ENCODE results near the gene VCL.
"Not testable (repeated sequence)": the region's sequence is repeated elsewhere in the genome, so short reads cannot be mapped to it uniquely, and the experiment has no call there.

Gene VCL

DNA sequence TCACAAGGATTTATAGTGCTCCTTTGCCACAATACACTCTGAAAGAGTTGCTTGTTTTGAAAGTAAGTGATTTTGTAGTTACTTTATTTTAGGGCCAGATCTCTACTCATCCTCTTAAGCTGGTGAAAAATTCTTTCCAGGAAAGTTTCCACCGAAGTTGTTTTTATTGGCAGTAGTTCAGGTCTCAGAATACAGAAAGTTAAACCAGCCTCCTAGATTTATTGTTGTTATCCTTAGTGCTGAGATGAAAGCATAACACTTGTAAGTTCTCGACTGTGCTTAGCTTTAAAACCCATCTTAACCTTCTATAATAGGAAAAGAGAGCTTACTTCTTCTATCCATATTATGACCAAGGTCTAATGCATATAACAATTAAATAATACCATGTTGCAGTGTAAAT is 147.2 kb downstream of the VCL start:
- H3K4me3 Mint-ChIP-seq: no peak overlapping the region
- peaks cover 47% of the 10 kb centered on the region for H3K36me3 Mint-ChIP-seq
- H3K27ac Mint-ChIP-seq: no peak overlapping the region
- no peaks in the 10 kb centered on the region for H3K9me3 Mint-ChIP-seq
- ATAC-seq: no peak
- peaks cover 20% of the 10 kb centered on the region for H3K4me1 Mint-ChIP-seq
- DNase-seq (ENCODE audit: low spot score in 2 of 2): no peak

DNA sequence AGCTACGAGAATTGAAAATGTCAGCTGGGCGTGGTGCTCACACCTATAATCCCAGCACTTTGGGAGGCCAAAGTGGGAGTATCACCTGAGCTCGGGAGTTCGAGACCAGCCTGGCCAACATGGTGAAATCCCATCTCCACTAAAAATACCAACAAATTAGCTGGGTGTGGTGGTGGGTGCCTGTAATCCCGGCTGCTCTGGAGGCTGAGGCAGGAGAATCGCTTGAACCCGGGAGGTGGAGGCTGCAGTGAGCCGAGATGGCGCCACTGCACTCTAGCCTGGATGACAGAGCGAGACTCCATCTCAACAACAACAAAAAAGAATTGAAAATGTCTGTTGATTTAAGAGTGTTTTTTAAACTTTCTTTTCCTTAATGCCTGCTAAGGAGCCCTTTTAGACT is 149.1 kb downstream of the VCL start:
- H3K36me3 Mint-ChIP-seq: peaks cover 33% of the 10 kb centered on the region
- not testable (repeated sequence) for DNase-seq (ENCODE audit: low spot score in 2 of 2); H3K9me3 Mint-ChIP-seq; ATAC-seq; H3K4me3 Mint-ChIP-seq; H3K27ac Mint-ChIP-seq
- peaks cover 20% of the 10 kb centered on the region for H3K4me1 Mint-ChIP-seq

DNA sequence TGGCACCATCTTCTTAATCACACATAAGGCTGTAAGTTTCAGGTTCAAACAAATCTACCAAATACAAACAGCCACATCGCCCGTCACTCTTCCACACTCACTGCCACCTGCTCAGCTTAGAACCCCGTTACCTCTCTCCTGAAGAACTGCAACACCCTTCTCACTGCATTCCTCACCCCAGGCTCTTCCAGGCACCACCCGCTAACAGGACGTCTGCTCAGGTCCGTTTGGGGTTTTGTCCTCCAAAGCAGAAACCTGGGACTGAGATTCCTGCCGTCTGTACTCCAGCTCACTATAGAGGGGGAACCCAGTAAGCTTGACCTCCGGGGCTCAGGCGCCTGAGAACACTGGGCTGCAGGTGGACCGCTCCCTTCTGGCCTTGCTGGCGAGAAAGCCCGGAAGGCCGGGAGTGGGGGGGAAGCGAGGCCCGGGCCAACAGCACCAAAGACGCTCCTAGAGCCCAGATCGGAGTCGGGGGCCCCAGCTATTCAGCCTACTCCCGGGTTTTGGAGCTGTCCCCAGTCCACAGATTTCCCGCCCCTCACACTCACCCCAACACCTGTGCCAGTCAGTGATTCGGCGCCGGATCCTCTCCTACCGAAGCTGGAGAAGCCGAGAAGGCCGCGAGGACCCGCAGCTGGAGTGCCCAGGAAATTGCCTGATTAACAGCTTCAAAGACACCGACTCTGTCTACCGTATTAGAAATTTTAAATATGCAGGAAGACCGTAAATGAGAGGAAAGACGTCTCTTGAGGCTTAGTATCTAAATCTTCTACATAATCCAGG is 152.5 kb downstream of the VCL start, which contains the start of gene AP3M1:
Gene AP3M1 (minus strand): TSS at position 625 of the 786 bp plus-strand sequence. CDS start 12,449 bp downstream, outside the sequence.
- DNase-seq (ENCODE audit: low spot score in 2 of 2) (peak; percentile 68 to 86), ATAC-seq (peak; percentile 77)
- Mint-ChIP-seq H3K4me3 (no peak within 1 kb of the TSS), H3K4me1 (peaks cover 37% of the 10 kb centered on the region), H3K36me3 (peaks cover 23% of the 10 kb centered on the region), H3K27ac (no peak within 1 kb of the TSS), H3K9me3 (no peaks in the 10 kb centered on the region)

DNA sequence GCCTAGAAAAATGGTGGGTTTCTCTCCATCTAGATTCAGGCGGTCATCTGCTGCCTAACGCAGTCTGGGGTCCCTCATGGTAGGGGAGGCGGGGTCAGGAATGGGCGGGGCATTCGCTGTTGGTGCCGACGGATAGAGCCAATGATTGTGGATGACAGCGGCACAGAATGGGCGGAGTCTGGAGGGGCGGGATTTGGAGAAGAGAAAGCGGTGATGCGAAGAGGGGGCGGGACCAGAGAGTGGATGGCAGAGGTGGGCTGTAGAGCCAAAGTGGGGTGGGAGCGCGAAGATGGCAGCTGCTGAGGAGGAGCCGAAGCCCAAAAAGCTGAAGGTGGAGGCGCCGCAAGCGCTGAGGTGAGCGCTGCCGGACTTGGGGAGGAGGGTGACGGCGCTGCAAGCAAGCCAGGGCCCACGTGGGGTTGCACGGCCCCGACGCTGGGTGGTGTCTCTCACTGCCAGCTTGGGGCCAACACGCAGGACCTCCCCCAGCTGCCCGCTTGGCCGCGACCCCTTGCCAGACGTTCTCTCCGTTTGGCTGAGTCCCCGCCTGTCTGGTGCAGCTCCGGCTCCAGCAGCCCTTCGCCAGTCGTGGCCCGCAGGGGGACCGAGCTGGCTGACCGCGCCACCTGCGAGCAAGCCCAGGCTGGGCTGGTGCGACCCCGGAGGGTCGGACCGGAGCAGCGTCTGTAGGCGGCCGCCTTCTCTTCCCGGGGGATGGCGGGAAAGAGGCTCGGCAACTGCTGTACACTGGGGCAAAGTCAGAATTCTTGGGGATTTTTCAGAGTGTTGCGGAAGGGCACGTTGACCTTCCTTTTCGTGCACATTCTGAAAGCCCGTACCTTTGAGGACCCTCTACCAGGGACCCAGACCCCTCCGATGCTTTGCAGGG is 153.3 kb downstream of the VCL start, which contains the start of gene ADK:
Gene ADK (plus strand): TSS at position 232 of the 889 bp plus-strand sequence. CDS start 58 bp downstream, at position 290.
- no peaks in the 10 kb centered on the region for H3K9me3 Mint-ChIP-seq
- H3K4me1 Mint-ChIP-seq: peaks cover 31% of the 10 kb centered on the region
- no peak within 1 kb of the TSS for H3K27ac Mint-ChIP-seq
- H3K4me3 Mint-ChIP-seq: no peak within 1 kb of the TSS
- DNase-seq (ENCODE audit: low spot score in 2 of 2): peak; percentile 93 to 100
- ATAC-seq: peak; percentile 96
- peaks cover 16% of the 10 kb centered on the region for H3K36me3 Mint-ChIP-seq

DNA sequence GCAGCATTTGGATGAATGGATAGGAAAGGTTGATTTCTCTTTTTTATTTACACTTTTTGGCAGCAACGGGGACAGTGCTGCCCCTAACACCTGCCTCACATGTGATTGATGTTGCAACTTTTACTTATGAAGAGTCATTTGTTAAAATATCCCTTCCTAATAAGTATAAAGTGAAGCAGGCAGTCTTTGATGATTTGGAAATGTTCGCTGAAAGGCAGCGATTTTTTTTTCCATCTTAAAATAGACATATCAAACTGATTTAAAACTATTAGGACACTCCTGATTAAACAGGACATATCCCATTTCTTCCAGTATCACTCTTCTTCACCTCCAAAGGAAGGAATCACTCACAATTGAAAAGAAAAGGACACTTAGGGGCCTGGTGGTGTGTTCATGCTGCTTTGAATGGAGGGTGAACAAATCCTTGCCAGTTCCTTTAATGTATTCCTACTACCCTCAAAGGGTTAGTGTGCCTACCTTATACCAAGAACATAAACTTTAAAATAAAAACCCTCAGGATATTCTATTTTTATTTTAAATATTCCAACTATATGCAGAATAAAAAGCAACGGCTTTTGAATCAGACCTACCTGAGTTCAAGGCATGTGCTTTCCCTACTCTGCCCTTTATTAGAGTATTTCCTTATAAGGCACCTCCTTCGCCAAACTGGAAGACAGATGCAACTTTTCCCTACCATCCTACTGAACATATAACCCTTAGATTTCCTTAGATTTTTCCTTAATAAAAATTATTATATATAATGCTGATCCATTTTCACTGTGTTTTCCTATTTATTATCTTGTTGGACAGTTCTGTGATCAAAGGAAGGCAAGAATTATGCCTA is 154.2 kb downstream of the VCL start:
- Mint-ChIP-seq H3K27ac (no peak overlapping the region), H3K4me1 (peaks cover 29% of the 10 kb centered on the region), H3K4me3 (no peak overlapping the region), H3K36me3 (peaks cover 7% of the 10 kb centered on the region), H3K9me3 (no peaks in the 10 kb centered on the region)
- DNase-seq (ENCODE audit: low spot score in 2 of 2) (no peak), ATAC-seq (no peak)

DNA sequence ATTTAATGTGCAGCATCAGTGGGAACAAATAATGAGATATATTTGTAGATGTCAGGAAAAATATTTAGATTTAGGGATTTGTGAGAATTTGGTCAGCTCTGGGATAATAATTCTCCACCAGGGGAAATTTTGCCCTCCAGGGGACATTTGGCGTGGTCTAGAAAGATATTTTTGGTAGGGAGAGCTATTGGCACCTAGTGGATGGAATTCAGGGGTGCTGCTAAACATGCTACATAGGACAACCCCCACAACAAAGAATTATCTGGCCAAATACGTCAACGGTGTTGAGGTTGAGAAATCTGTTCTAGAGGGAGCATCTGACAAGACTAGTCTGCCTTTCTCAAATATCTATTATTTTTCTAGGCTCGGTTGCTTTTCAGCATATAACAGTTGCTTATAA is 155.2 kb downstream of the VCL start:
- ATAC-seq (no peak), DNase-seq (ENCODE audit: low spot score in 2 of 2) (peak in 1 of 2 donors; percentile 43)
- Mint-ChIP-seq H3K9me3 (no peaks in the 10 kb centered on the region), H3K27ac (no peak overlapping the region), H3K36me3 (no peaks in the 10 kb centered on the region), H3K4me1 (peaks cover 24% of the 10 kb centered on the region), H3K4me3 (no peak overlapping the region)

DNA sequence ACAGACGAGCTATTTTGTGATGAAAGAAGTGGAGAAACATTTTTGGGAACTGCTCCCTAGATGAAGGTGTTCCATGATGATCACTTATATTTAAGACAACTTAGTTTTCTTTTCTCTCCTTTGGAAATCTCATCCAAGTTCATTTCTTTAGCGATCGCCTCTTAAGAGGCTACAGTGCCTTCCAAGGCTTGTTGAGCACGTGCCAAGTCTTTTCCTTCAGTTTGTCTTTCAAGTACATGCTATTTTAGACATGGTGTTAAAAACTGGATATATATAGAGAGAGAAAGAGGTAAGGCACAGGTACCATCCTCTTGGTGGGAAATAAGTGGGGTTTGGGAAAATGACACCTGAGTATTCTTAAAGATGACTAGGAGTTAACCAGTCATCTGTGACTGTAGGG is 155.8 kb downstream of the VCL start:
- DNase-seq (ENCODE audit: low spot score in 2 of 2) (no peak), ATAC-seq (no peak)
- no peaks in the 10 kb centered on the region for H3K9me3 Mint-ChIP-seq
- H3K4me3 Mint-ChIP-seq: no peak overlapping the region
- H3K27ac Mint-ChIP-seq: no peak overlapping the region
- no peaks in the 10 kb centered on the region for H3K36me3 Mint-ChIP-seq
- peaks cover 23% of the 10 kb centered on the region for H3K4me1 Mint-ChIP-seq

DNA sequence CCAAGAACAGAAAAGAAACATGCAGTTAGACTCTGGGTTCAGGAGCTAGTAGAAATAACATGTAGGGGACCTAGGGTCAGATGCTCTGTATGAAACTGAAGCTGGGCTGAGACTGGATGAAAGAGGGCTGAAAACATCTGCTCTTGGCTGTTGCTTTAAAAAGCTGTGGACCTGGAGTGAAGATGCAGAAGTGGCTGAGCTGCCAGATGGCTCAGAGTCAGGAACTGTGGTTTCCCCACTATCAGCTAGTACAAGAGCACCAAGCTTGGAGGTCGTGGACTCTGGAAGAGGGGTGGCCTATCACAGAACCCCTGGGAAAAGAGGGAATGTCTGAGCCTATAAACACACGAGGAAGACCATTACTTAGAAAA is 159.0 kb downstream of the VCL start:
- no peak overlapping the region for H3K4me3 Mint-ChIP-seq
- no peak overlapping the region for H3K27ac Mint-ChIP-seq
- H3K4me1 Mint-ChIP-seq: peaks cover 23% of the 10 kb centered on the region
- DNase-seq (ENCODE audit: low spot score in 2 of 2): no peak
- H3K9me3 Mint-ChIP-seq: no peaks in the 10 kb centered on the region
- H3K36me3 Mint-ChIP-seq: no peaks in the 10 kb centered on the region
- no peak for ATAC-seq

DNA sequence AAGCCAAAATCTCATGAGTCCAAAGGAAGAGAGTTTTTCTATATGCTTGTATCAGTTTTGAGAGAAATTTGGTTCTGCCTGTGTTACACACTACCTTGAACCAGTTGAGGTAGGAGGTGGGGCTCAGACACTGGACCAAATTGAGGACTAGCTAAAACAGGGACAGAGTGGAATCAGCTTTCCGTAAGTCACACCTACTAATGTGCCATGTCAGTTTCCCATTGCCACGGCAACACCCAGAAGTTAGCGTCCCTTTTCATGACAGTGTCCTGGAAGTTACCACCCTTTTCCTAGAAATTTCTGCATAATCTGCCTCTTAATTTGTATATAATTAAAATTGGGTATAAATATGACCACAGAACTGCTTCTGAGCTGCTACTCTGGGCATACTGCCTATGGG is 162.1 kb downstream of the VCL start:
- DNase-seq (ENCODE audit: low spot score in 2 of 2): no peak
- Mint-ChIP-seq H3K4me3 (no peak overlapping the region), H3K27ac (no peak overlapping the region), H3K9me3 (no peaks in the 10 kb centered on the region), H3K36me3 (no peaks in the 10 kb centered on the region), H3K4me1 (peaks cover 11% of the 10 kb centered on the region)
- ATAC-seq: no peak

DNA sequence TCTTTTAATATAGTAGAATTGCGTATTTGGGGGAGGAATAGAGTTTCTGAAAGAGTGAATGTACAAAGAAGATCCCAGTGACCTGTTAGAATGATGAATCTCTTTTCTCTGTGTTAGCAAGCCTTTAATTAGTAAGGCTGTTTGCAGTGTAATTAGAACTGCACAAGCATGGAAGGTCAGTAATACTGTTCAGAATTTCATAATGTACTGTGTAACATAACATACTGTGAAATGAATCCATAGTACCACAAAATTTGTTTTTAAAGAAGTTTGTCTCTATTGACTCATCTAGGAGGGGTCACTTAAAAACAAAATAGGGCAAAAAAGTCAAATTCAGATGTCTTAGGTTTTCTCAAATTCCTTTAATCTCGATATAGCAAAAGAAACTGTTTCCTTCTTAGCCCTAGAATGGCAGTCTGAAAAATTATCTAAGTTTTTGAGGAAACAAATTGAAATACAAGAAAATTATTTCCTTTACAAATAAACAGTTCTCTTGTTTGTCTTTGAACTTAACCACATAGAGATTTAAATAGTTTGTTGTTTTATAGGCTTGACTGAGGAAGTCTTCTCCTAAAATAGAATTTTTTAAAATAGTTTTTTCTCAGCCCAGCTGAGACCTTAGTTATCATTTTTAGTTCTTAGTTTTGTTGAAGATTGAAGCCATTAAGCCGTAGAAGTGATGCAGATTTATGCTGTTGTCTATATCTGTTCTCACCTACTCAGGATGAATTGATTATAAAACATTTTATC is 165.6 kb downstream of the VCL start:
- ATAC-seq: no peak
- Mint-ChIP-seq H3K36me3 (no peaks in the 10 kb centered on the region), H3K4me1 (peaks cover 7% of the 10 kb centered on the region), H3K4me3 (no peak overlapping the region), H3K27ac (peak overlapping the region; percentile 40), H3K9me3 (no peaks in the 10 kb centered on the region)
- no peak for DNase-seq (ENCODE audit: low spot score in 2 of 2)

DNA sequence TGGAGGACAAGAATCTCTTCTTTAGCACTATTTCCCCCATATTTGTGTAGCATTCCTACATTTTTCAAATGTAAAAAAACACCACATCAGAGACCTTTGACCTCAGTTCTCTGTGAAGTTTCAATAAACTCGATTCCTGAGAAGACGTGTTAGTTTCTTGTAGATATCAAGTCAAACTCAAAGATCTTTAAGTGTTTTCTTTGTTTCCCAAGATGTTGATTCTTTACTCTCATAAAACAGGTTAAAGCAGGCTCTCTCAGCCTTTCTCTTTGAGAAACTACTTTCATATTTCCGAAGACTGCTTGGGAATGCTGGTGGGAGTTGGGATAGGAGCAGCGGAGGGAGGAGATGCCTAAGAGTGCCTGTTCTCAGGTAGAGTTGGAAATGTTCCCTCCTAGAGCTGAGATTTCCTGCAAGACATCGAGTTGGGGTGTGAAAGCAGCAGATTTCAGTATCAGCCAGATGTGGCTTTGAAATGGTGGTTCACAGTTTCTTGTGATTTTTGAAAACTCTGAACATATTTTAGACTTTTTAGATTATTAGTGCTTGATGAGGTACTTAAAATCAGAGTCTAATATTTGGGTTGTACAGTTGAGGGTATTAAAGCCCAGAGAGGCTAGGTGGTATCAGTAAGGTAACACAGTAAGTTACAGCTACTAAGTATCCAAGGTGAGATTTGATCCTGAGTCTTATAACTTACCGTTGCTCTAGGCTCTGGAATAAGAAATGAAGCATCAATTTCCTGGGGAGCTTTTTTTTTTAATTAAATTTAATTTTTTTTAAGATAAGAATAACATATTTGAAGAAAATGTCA is 167.0 kb downstream of the VCL start:
- no peaks in the 10 kb centered on the region for H3K9me3 Mint-ChIP-seq
- H3K4me1 Mint-ChIP-seq: peaks cover 7% of the 10 kb centered on the region
- no peak for ATAC-seq
- no peak overlapping the region for H3K27ac Mint-ChIP-seq
- no peak overlapping the region for H3K4me3 Mint-ChIP-seq
- no peak for DNase-seq (ENCODE audit: low spot score in 2 of 2)
- no peaks in the 10 kb centered on the region for H3K36me3 Mint-ChIP-seq

DNA sequence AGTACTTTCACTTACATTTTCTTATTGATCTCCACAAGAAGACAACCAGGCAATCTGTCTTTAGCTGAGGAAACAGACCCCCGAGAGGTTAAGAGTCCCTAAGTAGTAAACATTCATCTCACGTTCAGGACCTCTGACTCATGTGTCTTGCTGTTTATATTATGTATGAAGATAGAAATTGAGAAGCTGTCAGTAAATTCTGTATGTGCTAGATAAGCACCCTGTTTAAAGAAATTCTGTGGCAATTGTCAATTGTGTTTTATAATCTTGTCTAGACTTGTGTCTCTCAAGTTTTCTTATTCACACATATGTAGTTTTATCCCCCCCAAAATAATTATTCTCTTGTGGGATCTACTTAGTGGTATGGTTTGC is 167.6 kb downstream of the VCL start:
- no peaks in the 10 kb centered on the region for H3K9me3 Mint-ChIP-seq
- H3K36me3 Mint-ChIP-seq: no peaks in the 10 kb centered on the region
- no peak overlapping the region for H3K4me3 Mint-ChIP-seq
- no peak for DNase-seq (ENCODE audit: low spot score in 2 of 2)
- H3K4me1 Mint-ChIP-seq: peaks cover 7% of the 10 kb centered on the region
- no peak for ATAC-seq
- H3K27ac Mint-ChIP-seq: no peak overlapping the region

DNA sequence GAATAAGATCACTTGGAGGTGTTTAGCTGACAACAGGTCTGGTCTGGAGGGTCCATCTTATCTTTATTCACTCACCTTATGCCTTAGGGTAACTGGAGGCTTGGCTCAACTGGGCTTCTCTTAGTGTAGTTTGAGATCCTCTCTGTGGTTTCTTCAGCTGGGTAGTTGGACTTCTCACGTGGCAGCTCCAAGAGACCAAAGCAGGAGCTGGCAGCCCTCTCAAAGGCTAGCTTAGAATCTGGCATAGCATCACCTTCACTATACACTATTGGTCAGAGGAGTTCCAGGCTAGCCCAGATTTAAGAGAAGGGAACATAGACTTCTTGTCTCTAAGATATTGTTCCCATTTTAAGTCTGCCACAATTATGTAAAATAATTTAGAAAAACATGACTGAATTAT is 169.5 kb downstream of the VCL start:
- Mint-ChIP-seq H3K27ac (no peak overlapping the region), H3K4me3 (no peak overlapping the region), H3K9me3 (no peaks in the 10 kb centered on the region), H3K4me1 (peaks cover 7% of the 10 kb centered on the region), H3K36me3 (no peaks in the 10 kb centered on the region)
- DNase-seq (ENCODE audit: low spot score in 2 of 2) (no peak), ATAC-seq (no peak)
